Right lobe of liver (tissue), 4 donors: Measurements from ENCODE around the gene ARHGEF1.

ENCODE experiments used
- CTCF ChIP-seq, 4 donors: fragments of 200-600 bp in 3 of 4; fragments of 450-650 bp in 1 of 4; IDR thresholded peaks; one replicate each; pipeline versions ENCODE4 v1.5.1 to v1.8.0; 2016 to 2022; ENCODE audit warnings: antibody characterized with exemption in 4 of 4, mild to moderate bottlenecking in 2 of 4
- POLR2A ChIP-seq: fragments of 450-650 bp; IDR thresholded peaks from one replicate; pipeline ENCODE4 v1.6.1; 2017; ENCODE audit warnings: antibody characterized with exemption, mild to moderate bottlenecking
- donor health status: DM: no; HTN: no; CAD: no.
- donor health status: DM: no; HTN: no; CAD: no.
- donor health status: DM: no; HTN: yes; CAD: no.

GRCh38 chr19:41864374-41864773 is 18.6 kb upstream of the ARHGEF1 start:
- TF ChIP-seq CTCF (IDR thresholded peaks at IDR 0.05), result no peak
- no peak for TF ChIP-seq POLR2A
